AG04449 (cell line): Measurements from ENCODE around the gene PRKCE.

Experiments
- CTCF ChIA-PET: fragments of 350-600 bp; formaldehyde crosslinking; extraction: SDS; loops from one replicate; lab custom pipeline; 2021; ENCODE audit warnings: antibody characterized with exemption; lab: Yijun Ruan, JAX
- POLR2A ChIA-PET: fragments of 400-600, 350-600 bp; formaldehyde crosslinking; extraction: SDS; loops from one replicate; lab custom pipeline; 2020; ENCODE audit warnings: antibody characterized with exemption, inconsistent platforms; lab: Yijun Ruan, JAX
- DNase-seq: peaks from one replicate; pipeline ENCODE4 v3.0.0-alpha.2; 2010; ENCODE audit warnings: low read depth, low spot score
- H3K4me3 ChIP-seq: 2 replicates; pipeline ENCODE4 v1.5.1; 2011; ENCODE audit warnings: low read depth, mild to moderate bottlenecking, control low read depth, low read length
- TF ChIP-seq, protein P1 (sequence below): IDR thresholded peaks from one replicate; pipeline ENCODE4 v1.5.1; 2011; ENCODE audit warnings: mild to moderate bottlenecking, moderate library complexity, low read length, control low read depth, inconsistent platforms; ENCODE audit not compliant: insufficient read depth; ENCODE audit errors: missing control alignments

Gene PRKCE

DNA sequence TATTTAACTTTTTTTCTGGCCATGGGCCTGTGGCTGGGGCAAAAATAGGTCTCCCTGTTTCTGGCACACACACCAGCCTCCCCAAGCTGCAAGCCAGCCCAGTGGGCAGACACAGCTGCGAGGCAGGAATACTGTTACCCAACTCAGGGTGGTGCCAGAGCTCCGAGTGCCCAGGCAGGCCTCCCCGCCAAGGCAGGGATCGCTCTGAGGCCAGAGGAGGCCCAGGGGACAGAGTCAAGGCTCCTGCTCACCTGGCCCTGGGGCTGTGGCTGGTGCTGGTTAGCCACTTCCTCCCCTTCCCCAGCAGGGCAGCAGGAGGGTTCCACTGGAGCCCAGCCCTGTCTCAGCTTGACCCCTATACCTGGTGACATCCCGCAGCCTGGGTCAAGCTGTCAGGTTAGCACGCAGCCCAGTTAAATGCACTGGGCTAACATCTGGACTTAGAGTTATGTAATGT is 578.7 kb downstream of the PRKCE start:
- DNase-seq: no peak
- H3K4me3 ChIP-seq: no peak overlapping the region
- TF ChIP-seq, protein P1, sequence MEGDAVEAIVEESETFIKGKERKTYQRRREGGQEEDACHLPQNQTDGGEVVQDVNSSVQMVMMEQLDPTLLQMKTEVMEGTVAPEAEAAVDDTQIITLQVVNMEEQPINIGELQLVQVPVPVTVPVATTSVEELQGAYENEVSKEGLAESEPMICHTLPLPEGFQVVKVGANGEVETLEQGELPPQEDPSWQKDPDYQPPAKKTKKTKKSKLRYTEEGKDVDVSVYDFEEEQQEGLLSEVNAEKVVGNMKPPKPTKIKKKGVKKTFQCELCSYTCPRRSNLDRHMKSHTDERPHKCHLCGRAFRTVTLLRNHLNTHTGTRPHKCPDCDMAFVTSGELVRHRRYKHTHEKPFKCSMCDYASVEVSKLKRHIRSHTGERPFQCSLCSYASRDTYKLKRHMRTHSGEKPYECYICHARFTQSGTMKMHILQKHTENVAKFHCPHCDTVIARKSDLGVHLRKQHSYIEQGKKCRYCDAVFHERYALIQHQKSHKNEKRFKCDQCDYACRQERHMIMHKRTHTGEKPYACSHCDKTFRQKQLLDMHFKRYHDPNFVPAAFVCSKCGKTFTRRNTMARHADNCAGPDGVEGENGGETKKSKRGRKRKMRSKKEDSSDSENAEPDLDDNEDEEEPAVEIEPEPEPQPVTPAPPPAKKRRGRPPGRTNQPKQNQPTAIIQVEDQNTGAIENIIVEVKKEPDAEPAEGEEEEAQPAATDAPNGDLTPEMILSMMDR: no peak
- CTCF ChIA-PET: interaction anchor here (1.3 to 1.4 kb wide), 2 partner anchors 13 to 47 kb away, joined by 3 to 4 read pairs; no protein-coding TSS in a partner anchor
- POLR2A ChIA-PET: no interaction called here

GRCh38 chr2:46230677-46231425 is 579.4 kb downstream of the PRKCE start:
- CTCF ChIA-PET: interaction anchor here (1.0 to 2.1 kb wide), 3 partner anchors 13 to 21 kb away, joined by 3 to 7 read pairs (median 3); no protein-coding TSS in a partner anchor
- POLR2A ChIA-PET: interaction anchor here (0.8 kb wide), 1 partner anchor 66 kb away, joined by 3 read pairs; the partner anchor contains the start of gene EPAS1
- TF ChIP-seq, protein P1: no peak

GRCh38 chr2:46231721-46232120 is 580.2 kb downstream of the PRKCE start:
- DNase-seq: no peak
- TF ChIP-seq, protein P1: no peak
- ChIA-PET CTCF (interaction anchor here (1.0 to 2.1 kb wide), 3 partner anchors 12 to 20 kb away, joined by 3 to 7 read pairs (median 3); no protein-coding TSS in a partner anchor), POLR2A (no interaction called here)
- no peak overlapping the region for H3K4me3 ChIP-seq

More at GRCh38 chr2:46230677-46231425, 579.4 kb downstream of the PRKCE start:
- no peak overlapping the region for H3K4me3 ChIP-seq
- DNase-seq: no peak

DNA sequence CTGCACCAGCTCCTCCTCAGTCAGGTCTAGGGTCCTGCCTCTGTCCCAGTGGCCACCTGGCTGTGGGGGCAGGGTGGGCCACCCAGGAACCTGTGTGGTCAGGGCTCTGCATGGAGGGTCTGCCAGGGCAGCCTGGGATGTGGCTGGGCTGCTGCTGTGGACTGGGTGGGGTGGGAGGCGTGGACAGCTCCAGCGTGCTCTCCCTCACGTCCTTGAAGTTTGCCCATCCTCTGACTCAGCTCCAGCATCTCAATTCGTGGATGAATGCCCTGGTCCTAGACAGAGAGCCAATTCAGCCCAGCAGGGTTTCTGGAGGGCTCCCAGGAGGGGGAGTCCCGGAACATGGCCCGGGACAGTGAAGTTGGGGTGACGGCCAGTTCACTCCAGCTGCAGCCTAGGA is 581.4 kb downstream of the PRKCE start:
- no peak for DNase-seq
- ChIA-PET POLR2A (no interaction called here), CTCF (interaction anchor here (2.1 kb wide), 1 partner anchor 15 kb away, joined by 7 read pairs; no protein-coding TSS in a partner anchor)
- H3K4me3 ChIP-seq: no peak overlapping the region
- TF ChIP-seq, protein P1: no peak

GRCh38 chr2:46236006-46236875 is 584.8 kb downstream of the PRKCE start:
- CTCF ChIA-PET: interaction anchor here (1.4 kb wide), 1 partner anchor 11 kb away, joined by 4 read pairs; no protein-coding TSS in a partner anchor
- POLR2A ChIA-PET: no interaction called here

More at GRCh38 chr2:46236006-46236875, 584.8 kb downstream of the PRKCE start:
- no peak overlapping the region for H3K4me3 ChIP-seq
- TF ChIP-seq, protein P1: no peak
- no peak for DNase-seq
